Measurements from ENCODE around the gene FAF2.

The FAF2 gene

DNA sequence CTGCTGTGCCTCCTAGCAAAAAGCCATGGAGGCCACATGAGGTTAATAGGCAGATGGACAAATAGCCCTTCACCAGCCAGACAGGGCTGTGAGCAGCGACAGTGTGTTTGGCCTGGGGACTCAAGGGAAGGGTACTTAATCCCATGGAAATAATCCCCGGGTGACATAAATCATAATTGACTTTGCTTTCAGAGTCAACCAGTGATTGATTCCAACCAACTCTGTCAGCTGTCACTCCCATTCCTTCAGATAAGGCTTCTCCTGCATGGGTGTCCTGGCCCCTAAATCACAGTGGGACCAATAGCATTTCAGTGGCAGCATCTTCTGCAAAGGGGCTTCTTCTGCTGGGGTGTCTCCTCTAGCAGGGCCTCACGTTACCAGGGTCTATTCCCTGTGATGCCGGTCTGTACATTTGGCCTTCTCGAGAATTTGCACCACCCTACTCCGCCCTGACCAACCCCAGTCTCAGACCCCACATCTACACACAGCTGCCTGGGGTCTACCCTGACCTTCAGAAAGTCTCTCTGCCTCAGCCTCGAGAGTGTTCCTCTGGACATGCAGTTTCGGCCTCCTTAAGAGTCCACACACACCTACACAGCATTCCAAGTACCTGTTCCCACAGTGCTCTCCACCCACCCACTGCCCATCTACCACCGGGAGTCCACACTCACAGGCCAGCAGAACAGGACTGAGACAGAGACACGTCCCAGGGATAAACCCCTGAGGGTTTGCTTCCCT, 35.5 kb upstream of the FAF2 start:
- H3K4me3 ChIP-seq (ENCODE audit: low read depth, low read length, poor library complexity, severe bottlenecking): no peak overlapping the region
- no peak overlapping the region for H2AFZ ChIP-seq (ENCODE audit: low read length)
- no peaks in the 10 kb centered on the region for H4K20me1 ChIP-seq (ENCODE audit: insufficient read depth, low read length)
- no peaks in the 10 kb centered on the region for H3K27me3 ChIP-seq (ENCODE audit: insufficient read depth, low read length)
- no peaks in the 10 kb centered on the region for H3K9me2 ChIP-seq (ENCODE audit: low read depth, low read length)
- no peak overlapping the region for H3K4me2 ChIP-seq (ENCODE audit: low read length)
- peaks cover 11% of the 10 kb centered on the region; the same call in 1 of the 2 replicates for H3K36me3 ChIP-seq (ENCODE audit: insufficient read depth, low read length)
- H3K27ac ChIP-seq (ENCODE audit: low read depth, low read length, poor library complexity, severe bottlenecking): no peak overlapping the region
- H3F3A ChIP-seq (ENCODE audit: insufficient read depth, low read length): no peaks in the 10 kb centered on the region
- TF ChIP-seq EZH2 (IDR thresholded peaks at IDR 0.05; ENCODE audit: borderline replicate concordance, low read length) (no peak), CTCF (IDR thresholded peaks at IDR 0.05; ENCODE audit: low read length) (no peak)
- H3K9ac ChIP-seq (ENCODE audit: low read length): no peak overlapping the region
- peaks cover 21% of the 10 kb centered on the region for H3K4me1 ChIP-seq (ENCODE audit: insufficient read depth, low read length, severe bottlenecking)
- 0 out of 2 replicates have a peak, but pooled peaks cover 5% of the 10 kb centered on the region for H3K79me2 ChIP-seq (ENCODE audit: insufficient read depth, low read length)
- H3K9me3 ChIP-seq (ENCODE audit: low read length): no peaks in the 10 kb centered on the region

DNA sequence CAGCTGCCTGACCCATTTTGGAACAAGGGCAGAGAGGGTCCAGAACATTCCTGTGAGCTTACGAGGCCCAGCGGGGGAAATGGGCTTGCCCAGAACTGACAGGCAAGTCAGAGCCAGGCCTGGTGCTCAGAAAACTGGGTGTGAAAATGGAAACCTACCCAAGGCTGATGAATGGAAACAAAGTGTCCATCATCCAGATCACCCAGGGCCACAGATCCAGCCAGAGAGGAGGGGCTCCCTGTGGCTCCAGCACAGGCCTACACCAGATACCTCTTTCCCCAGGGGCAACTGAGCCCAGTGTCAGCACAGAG, 35.0 kb upstream of the FAF2 start:
- Histone ChIP-seq H3K27me3 (ENCODE audit: insufficient read depth, low read length) (no peaks in the 10 kb centered on the region), H2AFZ (ENCODE audit: low read length) (no peak overlapping the region), H3K27ac (ENCODE audit: low read depth, low read length, poor library complexity, severe bottlenecking) (no peak overlapping the region), H3K4me2 (ENCODE audit: low read length) (no peak overlapping the region), H3F3A (ENCODE audit: insufficient read depth, low read length) (no peaks in the 10 kb centered on the region), H3K36me3 (ENCODE audit: insufficient read depth, low read length) (peaks cover 7% of the 10 kb centered on the region; the same call in 1 of the 2 replicates), H3K79me2 (ENCODE audit: insufficient read depth, low read length) (0 out of 2 replicates have a peak, but pooled peaks cover 5% of the 10 kb centered on the region), H4K20me1 (ENCODE audit: insufficient read depth, low read length) (no peaks in the 10 kb centered on the region), H3K9me2 (ENCODE audit: low read depth, low read length) (no peaks in the 10 kb centered on the region), H3K4me1 (ENCODE audit: insufficient read depth, low read length, severe bottlenecking) (peaks cover 21% of the 10 kb centered on the region), H3K9ac (ENCODE audit: low read length) (no peak overlapping the region), H3K4me3 (ENCODE audit: low read depth, low read length, poor library complexity, severe bottlenecking) (no peak overlapping the region), H3K9me3 (ENCODE audit: low read length) (no peaks in the 10 kb centered on the region)
- no peak for TF ChIP-seq CTCF (IDR thresholded peaks at IDR 0.05; ENCODE audit: low read length)
- TF ChIP-seq EZH2 (IDR thresholded peaks at IDR 0.05; ENCODE audit: borderline replicate concordance, low read length): no peak

GRCh38 chr5:176413709-176414191, 34.4 kb upstream of the FAF2 start:
- TF ChIP-seq CTCF (IDR thresholded peaks at IDR 0.05; ENCODE audit: low read length) (no peak), EZH2 (IDR thresholded peaks at IDR 0.05; ENCODE audit: borderline replicate concordance, low read length) (no peak)
- Histone ChIP-seq H2AFZ (ENCODE audit: low read length) (no peak overlapping the region), H3K27me3 (ENCODE audit: insufficient read depth, low read length) (no peaks in the 10 kb centered on the region), H4K20me1 (ENCODE audit: insufficient read depth, low read length) (no peaks in the 10 kb centered on the region), H3K9me2 (ENCODE audit: low read depth, low read length) (no peaks in the 10 kb centered on the region), H3F3A (ENCODE audit: insufficient read depth, low read length) (no peaks in the 10 kb centered on the region), H3K27ac (ENCODE audit: low read depth, low read length, poor library complexity, severe bottlenecking) (no peak overlapping the region), H3K4me1 (ENCODE audit: insufficient read depth, low read length, severe bottlenecking) (peaks cover 21% of the 10 kb centered on the region), H3K9me3 (ENCODE audit: low read length) (no peaks in the 10 kb centered on the region), H3K9ac (ENCODE audit: low read length) (no peak overlapping the region), H3K4me3 (ENCODE audit: low read depth, low read length, poor library complexity, severe bottlenecking) (no peak overlapping the region), H3K79me2 (ENCODE audit: insufficient read depth, low read length) (0 out of 2 replicates have a peak, but pooled peaks cover 5% of the 10 kb centered on the region), H3K36me3 (ENCODE audit: insufficient read depth, low read length) (peaks cover 7% of the 10 kb centered on the region; the same call in 1 of the 2 replicates), H3K4me2 (ENCODE audit: low read length) (no peak overlapping the region; the same call in 1 of the 2 replicates)

All from OCI-LY1 (cell line).